Kasumi-1 (cell line): ENCODE results near the gene CCSER1.

Source experiments
- DNase-seq, 2 experiments: peaks; one replicate each; lab custom pipeline; 2025; lab: John Stamatoyannopoulos, UW

The CCSER1 gene

GRCh38 chr4:90127223-90127705 lies at the start of gene CCSER1:
CCSER1 (plus strand) TSS chr4:90127394.
- peak; percentile 78 for DNase-seq

GRCh38 chr4:90078440-90078839 lies 48.8 kb upstream of the CCSER1 start:
- DNase-seq: no peak

- no peak for DNase-seq
Measured at GRCh38 chr4:90080116-90080515, 47.1 kb upstream of the CCSER1 start.

GRCh38 chr4:90081432-90082144 lies 45.6 kb upstream of the CCSER1 start:
- no peak for DNase-seq

GRCh38 chr4:90082449-90082848 lies 44.7 kb upstream of the CCSER1 start:
- no peak for DNase-seq

- no peak for DNase-seq
Measured at GRCh38 chr4:90084277-90084966, 42.8 kb upstream of the CCSER1 start.

- DNase-seq: no peak
Measured at GRCh38 chr4:90084967-90085295, 42.3 kb upstream of the CCSER1 start.

- no peak for DNase-seq
Measured at GRCh38 chr4:90093526-90093925, 33.7 kb upstream of the CCSER1 start.

- DNase-seq: no peak
Measured at GRCh38 chr4:90095000-90095399, 32.2 kb upstream of the CCSER1 start.

GRCh38 chr4:90099812-90100211 lies 27.4 kb upstream of the CCSER1 start:
- peak; percentile 51 to 55 for DNase-seq

GRCh38 chr4:90103991-90104390 lies 23.2 kb upstream of the CCSER1 start:
- DNase-seq: no peak

GRCh38 chr4:90105274-90105673 lies 21.9 kb upstream of the CCSER1 start:
- no peak for DNase-seq

- no peak for DNase-seq
Measured at GRCh38 chr4:90112715-90113114, 14.5 kb upstream of the CCSER1 start.

GRCh38 chr4:90113881-90114457 lies 13.2 kb upstream of the CCSER1 start:
- no peak for DNase-seq

GRCh38 chr4:90118527-90119195 lies 8.5 kb upstream of the CCSER1 start:
- no peak for DNase-seq

- DNase-seq: peak in 1 of 2 experiments; percentile 4
Measured at GRCh38 chr4:90120037-90120436, 7.2 kb upstream of the CCSER1 start.

GRCh38 chr4:90120815-90121214 lies 6.4 kb upstream of the CCSER1 start:
- DNase-seq: no peak

GRCh38 chr4:90121676-90122354 lies 5.4 kb upstream of the CCSER1 start:
- DNase-seq: no peak

GRCh38 chr4:90122355-90122748 lies 4.8 kb upstream of the CCSER1 start:
- DNase-seq: no peak

GRCh38 chr4:90124276-90124675 lies 2.9 kb upstream of the CCSER1 start:
- DNase-seq: no peak

GRCh38 chr4:90126805-90127204 lies 389 bp upstream of the CCSER1 start:
- peak; percentile 73 to 78 for DNase-seq

- DNase-seq: peak in 1 of 2 experiments; percentile 4
Measured at GRCh38 chr4:90127706-90128345, 632 bp downstream of the CCSER1 start.
